GM06990 (cell line): ENCODE data around the gene PLPPR5.

Experiments used
- DNase-seq: peaks from one replicate; pipeline ENCODE4 v3.0.0-alpha.2; 2011; ENCODE audit not compliant: insufficient read length; ENCODE audit errors: extremely low read depth
- H3K27me3 ChIP-seq: replicated peaks from 2 replicates; pipeline ENCODE4 v1.6.0; 2011; ENCODE audit warnings: low read length; ENCODE audit not compliant: control insufficient read depth, insufficient read depth
- H3K36me3 ChIP-seq: 2 replicates; pipeline ENCODE4 v1.5.1; 2011; ENCODE audit warnings: low read length; ENCODE audit not compliant: control insufficient read depth, insufficient read depth
- H3K4me3 ChIP-seq: replicated peaks from 2 replicates; pipeline ENCODE4 v1.5.1; 2011; ENCODE audit warnings: low read depth, mild to moderate bottlenecking, control low read depth, low read length
- TF ChIP-seq, protein P1 (sequence below): IDR thresholded peaks from 2 replicates; pipeline ENCODE4 v1.5.1; 2011; ENCODE audit warnings: low read length, control low read depth, mild to moderate bottlenecking, inconsistent platforms; ENCODE audit not compliant: insufficient read depth, poor library complexity, severe bottlenecking

The PLPPR5 gene

DNA sequence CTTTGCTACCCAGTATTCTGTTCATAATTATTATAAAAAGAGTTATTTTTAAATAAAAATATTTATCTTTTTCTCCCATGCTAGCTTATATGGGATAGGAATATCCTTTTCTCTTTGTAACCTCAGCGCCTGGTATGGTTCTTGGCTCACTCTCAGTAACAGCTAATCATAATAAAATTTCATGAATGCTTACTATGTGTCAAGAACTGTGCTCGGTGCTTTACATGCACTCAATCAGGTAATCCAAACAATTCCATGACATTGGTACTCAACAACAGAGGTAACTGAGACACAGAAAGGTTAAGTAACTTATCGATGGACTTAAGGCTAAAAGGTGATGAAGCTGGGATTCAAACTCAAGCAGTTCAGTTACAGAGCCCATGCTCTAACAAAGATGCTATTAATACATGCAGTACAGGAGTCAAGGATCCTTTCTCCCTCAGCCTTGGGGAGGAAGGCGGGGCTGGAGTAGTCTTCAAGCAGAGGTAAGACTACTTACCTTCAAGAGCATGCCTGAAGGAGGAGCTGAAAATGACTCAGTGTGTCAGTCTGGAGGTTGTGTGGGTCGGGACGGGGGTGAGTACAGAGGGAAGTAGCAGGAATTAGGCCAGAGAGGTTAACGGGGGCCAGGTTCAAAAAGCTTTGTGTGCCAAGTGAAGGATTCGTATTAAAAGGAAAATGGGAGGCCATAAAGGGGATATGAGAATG is 73.4 kb downstream of the PLPPR5 start:
- H3K27me3 ChIP-seq: no peaks in the 10 kb centered on the region
- TF ChIP-seq, protein P1, sequence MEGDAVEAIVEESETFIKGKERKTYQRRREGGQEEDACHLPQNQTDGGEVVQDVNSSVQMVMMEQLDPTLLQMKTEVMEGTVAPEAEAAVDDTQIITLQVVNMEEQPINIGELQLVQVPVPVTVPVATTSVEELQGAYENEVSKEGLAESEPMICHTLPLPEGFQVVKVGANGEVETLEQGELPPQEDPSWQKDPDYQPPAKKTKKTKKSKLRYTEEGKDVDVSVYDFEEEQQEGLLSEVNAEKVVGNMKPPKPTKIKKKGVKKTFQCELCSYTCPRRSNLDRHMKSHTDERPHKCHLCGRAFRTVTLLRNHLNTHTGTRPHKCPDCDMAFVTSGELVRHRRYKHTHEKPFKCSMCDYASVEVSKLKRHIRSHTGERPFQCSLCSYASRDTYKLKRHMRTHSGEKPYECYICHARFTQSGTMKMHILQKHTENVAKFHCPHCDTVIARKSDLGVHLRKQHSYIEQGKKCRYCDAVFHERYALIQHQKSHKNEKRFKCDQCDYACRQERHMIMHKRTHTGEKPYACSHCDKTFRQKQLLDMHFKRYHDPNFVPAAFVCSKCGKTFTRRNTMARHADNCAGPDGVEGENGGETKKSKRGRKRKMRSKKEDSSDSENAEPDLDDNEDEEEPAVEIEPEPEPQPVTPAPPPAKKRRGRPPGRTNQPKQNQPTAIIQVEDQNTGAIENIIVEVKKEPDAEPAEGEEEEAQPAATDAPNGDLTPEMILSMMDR: no peak

DNA sequence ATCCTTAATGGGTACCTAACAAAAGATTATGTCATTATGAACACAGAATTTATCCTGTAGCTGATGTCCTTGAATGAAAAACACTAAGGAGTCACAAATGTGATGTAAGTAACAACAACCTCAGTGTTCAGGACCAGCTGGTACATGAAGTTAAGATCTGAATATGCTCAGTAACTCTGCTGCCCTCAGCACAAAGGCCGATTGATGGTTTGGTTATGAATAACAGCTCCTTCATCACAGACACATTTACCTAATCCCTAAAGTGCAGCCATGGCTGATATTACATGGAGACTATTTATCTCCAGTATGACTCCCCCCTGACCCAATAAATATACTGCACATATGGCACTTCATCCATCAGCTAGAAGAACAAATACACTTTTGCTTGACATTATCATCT is 75.2 kb downstream of the PLPPR5 start:
- DNase-seq: no peak
- no peaks in the 10 kb centered on the region for H3K36me3 ChIP-seq
- H3K4me3 ChIP-seq: no peak overlapping the region
- TF ChIP-seq, protein P1: no peak
- H3K27me3 ChIP-seq: no peaks in the 10 kb centered on the region

More for the DNA sequence above, 73.4 kb downstream of the PLPPR5 start:
- no peak overlapping the region for H3K4me3 ChIP-seq
- no peaks in the 10 kb centered on the region for H3K36me3 ChIP-seq
- DNase-seq: no peak

DNA sequence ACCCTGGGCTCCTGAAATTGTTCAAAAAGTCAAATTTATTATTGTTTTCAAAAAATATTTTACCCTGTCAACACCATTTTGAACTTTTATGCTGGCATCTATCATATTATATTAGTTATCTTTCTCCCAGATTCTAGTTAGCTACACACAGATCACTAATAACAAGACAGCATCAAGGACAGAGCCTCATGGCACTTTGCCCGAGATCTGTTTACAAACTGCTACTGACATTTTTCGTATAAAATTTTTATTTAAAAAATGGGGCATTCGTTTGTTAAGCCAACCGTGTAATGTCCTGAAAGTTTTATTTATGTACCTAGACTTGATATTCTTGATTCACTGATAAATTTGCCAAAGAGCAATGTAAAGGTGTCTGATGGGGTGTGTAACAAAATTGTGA is 78.1 kb downstream of the PLPPR5 start:
- Histone ChIP-seq H3K4me3 (no peak overlapping the region), H3K36me3 (no peaks in the 10 kb centered on the region), H3K27me3 (no peaks in the 10 kb centered on the region)
- no peak for DNase-seq
- TF ChIP-seq, protein P1: no peak

DNA sequence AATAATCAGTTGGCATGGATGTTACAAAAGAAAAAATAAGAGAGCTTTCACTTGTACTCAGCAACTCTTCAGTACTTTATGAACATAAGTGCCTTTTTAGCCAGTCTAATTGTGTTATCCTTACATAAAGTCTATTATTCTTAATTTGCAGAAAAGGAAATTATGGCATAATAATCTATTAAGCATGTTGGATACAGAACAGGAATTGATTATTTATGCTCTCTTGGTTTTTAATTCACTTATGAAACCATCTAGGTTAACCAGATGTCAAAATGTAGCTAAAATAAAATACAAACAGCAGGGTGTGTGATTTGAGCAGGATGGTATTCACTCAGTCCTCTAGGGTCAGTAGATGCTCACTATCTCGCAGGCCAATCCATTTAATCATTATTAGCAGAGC is 79.7 kb downstream of the PLPPR5 start:
- no peak overlapping the region for H3K4me3 ChIP-seq
- H3K36me3 ChIP-seq: no peaks in the 10 kb centered on the region
- no peak for DNase-seq
- H3K27me3 ChIP-seq: no peaks in the 10 kb centered on the region
- TF ChIP-seq, protein P1: no peak

DNA sequence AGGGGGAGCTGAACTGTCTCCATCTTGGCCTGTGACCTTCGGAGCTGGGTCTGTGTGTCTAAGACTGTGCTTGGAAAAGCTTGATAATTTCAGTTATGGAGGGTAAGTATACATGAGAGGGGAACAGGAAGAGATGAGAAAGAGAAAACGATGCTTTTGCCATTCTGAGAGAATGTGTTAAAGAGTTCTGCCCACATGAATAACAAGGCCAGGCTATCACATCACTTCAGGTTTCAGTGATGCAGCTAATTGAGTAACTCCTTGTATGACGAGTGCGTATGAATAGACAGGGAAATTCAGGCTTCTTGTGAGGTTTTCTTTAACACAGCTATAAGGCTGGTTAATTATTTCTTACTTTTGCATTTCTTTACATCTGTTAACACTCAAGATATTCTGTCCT is 81.0 kb downstream of the PLPPR5 start:
- Histone ChIP-seq H3K27me3 (no peaks in the 10 kb centered on the region), H3K36me3 (no peaks in the 10 kb centered on the region), H3K4me3 (no peak overlapping the region)
- no peak for DNase-seq
- TF ChIP-seq, protein P1: no peak

DNA sequence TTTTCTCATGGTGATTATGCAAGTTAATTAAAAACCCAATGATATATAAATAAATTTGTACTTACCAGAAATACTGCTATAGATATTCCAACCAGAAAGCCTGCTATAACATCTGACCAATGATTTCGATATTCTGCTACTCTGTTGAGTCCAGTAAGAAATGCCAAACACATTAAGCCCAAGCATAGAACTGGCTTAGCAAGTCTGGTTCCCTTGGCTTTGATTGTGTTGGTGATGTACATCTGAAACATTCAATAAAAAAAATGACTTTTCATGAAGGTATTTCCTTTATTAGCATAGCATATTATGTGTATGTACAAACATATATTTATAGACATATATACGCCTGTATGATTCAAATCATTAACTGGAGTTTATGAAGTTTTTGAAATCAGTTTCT is 82.8 kb downstream of the PLPPR5 start:
- no peaks in the 10 kb centered on the region for H3K36me3 ChIP-seq
- H3K4me3 ChIP-seq: no peak overlapping the region
- no peaks in the 10 kb centered on the region for H3K27me3 ChIP-seq
- TF ChIP-seq, protein P1: no peak
- DNase-seq: no peak
